CD8-positive, alpha-beta memory T cell (primary cell): ENCODE measurements around the gene UBE2S. TPM values are rescaled to one million over a fixed set of nuclear protein-coding genes. Genes with fewer than 3 reads are reported as not detected.

Experiments
- CTCF ChIA-PET: fragments of 350-600 bp; sonication (Branson Sonifier 250); formaldehyde crosslinking; loops from one replicate; lab custom pipeline; 2021; ENCODE audit warnings: antibody characterized with exemption; lab: Charles Lee
- POLR2A ChIA-PET: fragments of 350-600 bp; sonication (Branson Sonifier 250); formaldehyde crosslinking; loops from one replicate; lab custom pipeline; 2021; ENCODE audit warnings: antibody characterized with exemption; lab: Charles Lee
- DNase-seq, 5 donors: peaks; one replicate each; pipeline versions ENCODE4 v3.0.0 to v3.0.0-alpha.2; 2020 to 2022; ENCODE audit warnings: mixed read lengths in 1 of 5
- H3K27ac ChIP-seq: one replicate; pipeline ENCODE4 v1.7.0; 2013; ENCODE audit warnings: low read depth, mild to moderate bottlenecking, low read length, moderate library complexity
- H3K27me3 ChIP-seq: 2 replicates; pipeline ENCODE4 v1.7.0; 2013; ENCODE audit warnings: low read length, mild to moderate bottlenecking; ENCODE audit not compliant: insufficient read depth, poor library complexity, severe bottlenecking
- H3K36me3 ChIP-seq: 2 replicates; pipeline ENCODE4 v1.7.0; 2013; ENCODE audit warnings: mild to moderate bottlenecking, low read length, moderate library complexity; ENCODE audit not compliant: insufficient read depth
- H3K4me1 ChIP-seq: 2 replicates; pipeline ENCODE4 v1.7.0; 2013; ENCODE audit warnings: mild to moderate bottlenecking, low read length, moderate library complexity; ENCODE audit not compliant: insufficient read depth
- H3K4me3 ChIP-seq: 2 replicates; pipeline ENCODE4 v1.7.0; 2013; ENCODE audit warnings: mild to moderate bottlenecking, low read length
- H3K9me3 ChIP-seq: 2 replicates; pipeline ENCODE4 v1.7.0; 2013; ENCODE audit warnings: mild to moderate bottlenecking, low read length
- H3K27ac Mint-ChIP-seq, 8 donors: one replicate each; pipeline ENCODE4 v1.8.0; 2020 to 2021; ENCODE audit warnings: mixed read lengths in 8 of 8, mild to moderate bottlenecking in 6 of 8, inconsistent platforms in 3 of 8, moderate library complexity in 3 of 8
- H3K27me3 Mint-ChIP-seq, 2 donors: one replicate each; pipeline ENCODE4 v1.8.0; 2020 to 2021; ENCODE audit warnings: mixed read lengths in 2 of 2, mild to moderate bottlenecking in 1 of 2, moderate library complexity in 1 of 2
- H3K36me3 Mint-ChIP-seq, 3 donors: one replicate each; pipeline ENCODE4 v1.8.0; 2020 to 2021; ENCODE audit warnings: mixed read lengths in 3 of 3, inconsistent platforms in 1 of 3, mild to moderate bottlenecking in 1 of 3
- H3K4me1 Mint-ChIP-seq, 3 donors: one replicate each; pipeline ENCODE4 v1.8.0; 2020 to 2021; ENCODE audit warnings: mixed read lengths in 3 of 3, inconsistent platforms in 1 of 3, mild to moderate bottlenecking in 1 of 3
- H3K4me3 Mint-ChIP-seq, 7 donors: one replicate each; pipeline ENCODE4 v1.8.0; 2020 to 2021; ENCODE audit warnings: mixed read lengths in 7 of 7, mild to moderate bottlenecking in 6 of 7, moderate library complexity in 4 of 7, inconsistent platforms in 2 of 7
- H3K9me3 Mint-ChIP-seq, 5 donors: one replicate each; pipeline ENCODE4 v1.8.0; 2020 to 2022; ENCODE audit warnings: mixed read lengths in 5 of 5, mild to moderate bottlenecking in 3 of 5, moderate library complexity in 2 of 5, inconsistent platforms in 1 of 5
- polyA plus RNA-seq: library from polyadenylated mRNA; unstranded; fragments of 300-500 nt; fragmentation: Illumina TruSeq; gene quantifications from one replicate; pipeline ENCODE4 v1.2.3, GENCODE V29; 2021
- total RNA-seq, 2 experiments: library from RNA; stranded (reverse); gene quantifications; one replicate each; pipeline ENCODE4 v1.2.3, GENCODE V29; 2021

Gene UBE2S
- total and polyA plus RNA-seq, 3 experiments from 2014 or later, result 42.5 to 291 (median 263) TPM

- DNase-seq, result no peak
- Histone ChIP-seq H3K27me3 (no peaks in the 10 kb centered on the region), H3K27ac (no peak overlapping the region), H3K4me1 (peaks cover 44% of the 10 kb centered on the region), H3K36me3 (peaks cover 28% of the 10 kb centered on the region), H3K9me3 (no peaks in the 10 kb centered on the region), H3K4me3 (no peak overlapping the region)
- Mint-ChIP-seq H3K27ac (peak overlapping the region; percentile 33 to 99 (median 62)), H3K4me3 (peak overlapping the region in 5 of 7 donors; percentile 11 to 98 (median 34)), H3K9me3 (no peaks in the 10 kb centered on the region), H3K36me3 (peaks cover 3 to 73% (median 5%) of the 10 kb centered on the region in 3 donors), H3K4me1 (peaks cover 49 to 67% (median 56%) of the 10 kb centered on the region in 3 donors), H3K27me3 (peaks cover 0 to 10% of the 10 kb centered on the region in 2 donors)
- ChIA-PET CTCF (interaction anchor here (1.0 to 1.7 kb wide), 7 partner anchors 11 to 248 kb away, joined by 3 to 5 read pairs (median 4); partner anchors contain the start of gene HSPBP1), POLR2A (interaction anchor here (0.6 to 2.1 kb wide), 2 partner anchors 16 to 17 kb away, joined by 11 to 12 read pairs; partner anchors contain the start of gene UBE2S)
Measured at GRCh38 chr19:55389386-55390317, 17.9 kb downstream of the UBE2S start.

GRCh38 chr19:55387736-55388497, 19.7 kb downstream of the UBE2S start:
- CTCF ChIA-PET, result interaction anchor here (1.2 kb wide), 1 partner anchor 30 kb away, joined by 5 read pairs; no protein-coding TSS in a partner anchor
- Mint-ChIP-seq H3K36me3 (peaks cover 3 to 70% (median 5%) of the 10 kb centered on the region in 3 donors), H3K27me3 (peaks cover 0 to 10% of the 10 kb centered on the region in 2 donors), H3K4me3 (peak overlapping the region; percentile 97 to 100 (median 99)), H3K4me1 (peaks cover 52 to 78% (median 65%) of the 10 kb centered on the region in 3 donors), H3K27ac (peak overlapping the region; percentile 51 to 100 (median 99)), H3K9me3 (no peaks in the 10 kb centered on the region)
- Histone ChIP-seq H3K27ac (peak overlapping the region; percentile 99), H3K4me1 (peaks cover 54% of the 10 kb centered on the region), H3K27me3 (no peaks in the 10 kb centered on the region), H3K36me3 (peaks cover 28% of the 10 kb centered on the region), H3K4me3 (peak overlapping the region; percentile 99), H3K9me3 (no peaks in the 10 kb centered on the region)
- POLR2A ChIA-PET, result interaction anchor here (2.1 to 2.6 kb wide), 2 partner anchors 19 kb away, joined by 12 to 14 read pairs; partner anchors contain the start of gene UBE2S
- DNase-seq, result no peak

GRCh38 chr19:55386493-55386971, 21.1 kb downstream of the UBE2S start:
- no peak for DNase-seq
- Mint-ChIP-seq H3K27ac (peak overlapping the region; percentile 97 to 100 (median 99)), H3K4me1 (peaks cover 62 to 86% (median 72%) of the 10 kb centered on the region in 3 donors), H3K36me3 (peaks cover 3 to 61% (median 5%) of the 10 kb centered on the region in 3 donors), H3K4me3 (peak overlapping the region; percentile 97 to 100 (median 99)), H3K27me3 (peaks cover 0 to 10% of the 10 kb centered on the region in 2 donors), H3K9me3 (no peaks in the 10 kb centered on the region)
- H3K4me3 ChIP-seq, result peak overlapping the region; percentile 99
- peaks cover 57% of the 10 kb centered on the region for H3K4me1 ChIP-seq
- no peaks in the 10 kb centered on the region for H3K9me3 ChIP-seq
- peak overlapping the region; percentile 99 for H3K27ac ChIP-seq
- CTCF ChIA-PET, result no interaction called here
- POLR2A ChIA-PET, result interaction anchor here (1.0 to 2.6 kb wide), 2 partner anchors 19 to 21 kb away, joined by 3 to 14 read pairs; partner anchors contain the start of gene UBE2S
- peaks cover 28% of the 10 kb centered on the region for H3K36me3 ChIP-seq
- H3K27me3 ChIP-seq, result no peaks in the 10 kb centered on the region

GRCh38 chr19:55385724-55386492, 21.7 kb downstream of the UBE2S start, which contains the start of gene RPL28:
Gene RPL28 (plus strand): TSS chr19:55385932. CDS start chr19:55386358, 426 bp downstream.
- Histone ChIP-seq H3K4me1 (peaks cover 57% of the 10 kb centered on the region), H3K36me3 (peaks cover 28% of the 10 kb centered on the region), H3K27ac (peak within 1 kb of the TSS; percentile 99), H3K27me3 (no peaks in the 10 kb centered on the region), H3K9me3 (no peaks in the 10 kb centered on the region), H3K4me3 (peak within 1 kb of the TSS; percentile 99)
- peak; percentile 96 to 99 (median 98) for DNase-seq
- H3K27ac Mint-ChIP-seq, result peak within 1 kb of the TSS; percentile 97 to 100 (median 99)
- peak within 1 kb of the TSS; percentile 97 to 100 (median 99) for H3K4me3 Mint-ChIP-seq
- ChIA-PET CTCF (no interaction called here), POLR2A (interaction anchor here (1.0 to 2.6 kb wide), 2 partner anchors 20 to 21 kb away, joined by 3 to 14 read pairs; partner anchors contain the start of gene UBE2S)
- peaks cover 3 to 54% (median 5%) of the 10 kb centered on the region in 3 donors for H3K36me3 Mint-ChIP-seq
- peaks cover 0 to 10% of the 10 kb centered on the region in 2 donors for H3K27me3 Mint-ChIP-seq
- H3K9me3 Mint-ChIP-seq, result no peaks in the 10 kb centered on the region
- peaks cover 65 to 82% (median 69%) of the 10 kb centered on the region in 3 donors for H3K4me1 Mint-ChIP-seq

- CTCF ChIA-PET, result interaction anchor here (0.9 to 3.1 kb wide), 10 partner anchors 9 to 130 kb away, joined by 3 to 22 read pairs (median 4); partner anchors contain the start of genes KMT5C and PPP6R1
- Histone ChIP-seq H3K27ac (peak overlapping the region; percentile 99), H3K4me1 (peaks cover 56% of the 10 kb centered on the region), H3K27me3 (no peaks in the 10 kb centered on the region), H3K9me3 (no peaks in the 10 kb centered on the region), H3K4me3 (peak overlapping the region; percentile 99), H3K36me3 (peaks cover 28% of the 10 kb centered on the region)
- peaks cover 0 to 10% of the 10 kb centered on the region in 2 donors for H3K27me3 Mint-ChIP-seq
- H3K9me3 Mint-ChIP-seq, result no peaks in the 10 kb centered on the region
- H3K36me3 Mint-ChIP-seq, result peaks cover 3 to 48% (median 5%) of the 10 kb centered on the region in 3 donors
- H3K4me3 Mint-ChIP-seq, result peak overlapping the region; percentile 97 to 100 (median 99)
- POLR2A ChIA-PET, result interaction anchor here (0.9 to 2.6 kb wide), 12 partner anchors 21 to 269 kb away, joined by 3 to 20 read pairs (median 4); partner anchors contain the start of genes HSPBP1, KMT5C, PPP6R1 and UBE2S
- peaks cover 60 to 75% (median 64%) of the 10 kb centered on the region in 3 donors for H3K4me1 Mint-ChIP-seq
- peak overlapping the region; percentile 97 to 100 (median 99) for H3K27ac Mint-ChIP-seq
- peak; percentile 93 to 98 (median 96) for DNase-seq
Measured at GRCh38 chr19:55384920-55385723, 22.5 kb downstream of the UBE2S start.
